Liver (tissue), 9 donors: Measurements from ENCODE around the gene UBXN7. TPM values are rescaled to one million over a fixed set of nuclear protein-coding genes. Genes with fewer than 3 reads are reported as not detected.

Source experiments
- DNase-seq: peaks from one replicate; pipeline ENCODE4 v3.0.0-alpha.2; 2017; ENCODE audit warnings: low spot score
- H3K27ac ChIP-seq, 2 donors: one replicate each; pipeline ENCODE4 v1.7.0; 2013; ENCODE audit warnings: inconsistent platforms in 2 of 2, low read length in 2 of 2, control low read depth in 1 of 2, low read depth in 1 of 2, mild to moderate bottlenecking in 1 of 2
- H3K27me3 ChIP-seq, 4 donors: one replicate each; pipeline versions ENCODE4 v1.6.1 to v1.7.0; 2013; ENCODE audit warnings: low read length in 3 of 4, inconsistent platforms in 1 of 4, mild to moderate bottlenecking in 1 of 4, moderate library complexity in 1 of 4; ENCODE audit not compliant: control insufficient read depth in 4 of 4, insufficient read depth in 4 of 4
- H3K36me3 ChIP-seq, 4 donors: one replicate each; pipeline versions ENCODE4 v1.6.1 to v1.7.0; 2013; ENCODE audit warnings: low read length in 3 of 4, mild to moderate bottlenecking in 3 of 4, low read depth in 1 of 4, moderate library complexity in 1 of 4; ENCODE audit not compliant: control insufficient read depth in 4 of 4, insufficient read depth in 3 of 4
- H3K4me1 ChIP-seq, 4 donors: one replicate each; pipeline versions ENCODE4 v1.6.1 to v1.7.0; 2013; ENCODE audit warnings: low read length in 3 of 4, mild to moderate bottlenecking in 3 of 4, moderate library complexity in 1 of 4; ENCODE audit not compliant: control insufficient read depth in 4 of 4, insufficient read depth in 4 of 4
- H3K4me3 ChIP-seq, 3 donors: one replicate each; pipeline versions ENCODE4 v1.6.1 to v1.7.0; 2013; ENCODE audit warnings: low read length in 3 of 3, control low read depth in 1 of 3, low read depth in 1 of 3, mild to moderate bottlenecking in 1 of 3
- H3K9ac ChIP-seq, 2 donors: one replicate each; pipeline ENCODE4 v1.7.0; 2013; ENCODE audit warnings: low read length in 2 of 2, mild to moderate bottlenecking in 2 of 2, moderate library complexity in 2 of 2, control low read depth in 1 of 2, low read depth in 1 of 2
- H3K9me3 ChIP-seq, 4 donors: one replicate each; pipeline versions ENCODE4 v1.6.1 to v1.7.0; 2013; ENCODE audit warnings: low read length in 3 of 4; ENCODE audit not compliant: control insufficient read depth in 4 of 4
- FOXA1 ChIP-seq: IDR thresholded peaks from 2 replicates; pipeline ENCODE4 v1.6.1; 2016; ENCODE audit warnings: antibody characterized with exemption
- GABPA ChIP-seq, 2 donors: IDR thresholded peaks in 1 of 2; conservative IDR thresholded peaks in 1 of 2; 2 replicates each; pipeline ENCODE4 v1.6.1; 2016; ENCODE audit warnings: antibody characterized with exemption in 2 of 2, mild to moderate bottlenecking in 1 of 2, moderate library complexity in 1 of 2
- HNF4G ChIP-seq: IDR thresholded peaks from 2 replicates; pipeline ENCODE4 v1.6.1; 2016; ENCODE audit warnings: antibody characterized with exemption
- JUND ChIP-seq, 2 donors: IDR thresholded peaks; 2 replicates each; pipeline ENCODE4 v1.6.1; 2016; ENCODE audit warnings: antibody characterized with exemption in 2 of 2
- MAX ChIP-seq: IDR thresholded peaks from 2 replicates; pipeline ENCODE4 v1.6.1; 2016; ENCODE audit warnings: antibody characterized with exemption
- RAD21 ChIP-seq, 2 donors: IDR thresholded peaks; 2 replicates each; pipeline ENCODE4 v1.6.1; 2016; ENCODE audit warnings: antibody characterized with exemption in 2 of 2, mild to moderate bottlenecking in 2 of 2
- REST ChIP-seq: IDR thresholded peaks from 2 replicates; pipeline ENCODE4 v1.6.1; 2016; ENCODE audit warnings: antibody characterized with exemption, mild to moderate bottlenecking
- TAF1 ChIP-seq: conservative IDR thresholded peaks from 2 replicates; pipeline ENCODE4 v1.6.1; 2016; ENCODE audit warnings: antibody characterized with exemption, mild to moderate bottlenecking
- YY1 ChIP-seq: IDR thresholded peaks from 2 replicates; pipeline ENCODE4 v1.6.1; 2016; ENCODE audit warnings: antibody characterized with exemption, mild to moderate bottlenecking
- WGBS: extraction: QIAGEN DNeasy Blood & Tissue Kit; methylation state at CpG from one replicate; pipeline ENCODE4 v1.1.7; 2013; 5-methylcytosine and 5-hydroxymethylcytosine counted together
- polyA plus RNA-seq, 2 donors: library from polyadenylated mRNA; stranded (reverse) in 1 of 2; unstranded in 1 of 2; fragments of 200-250 nt in 1 of 2; fragments of >200 nt in 1 of 2; fragmentation: Nextera tagmentation in 1 of 2; extraction: Ambion mirVana in 1 of 2; gene quantifications; one replicate each; pipeline versions ENCODE4 v1.2.1 to v1.2.3, GENCODE V29; 2013 to 2015
- total RNA-seq, 2 donors: library from RNA; depleted of rRNA; stranded (reverse); fragments of >200 nt; gene quantifications; one replicate each; pipeline ENCODE4 v1.2.3, GENCODE V29; 2014
- TF ChIP-seq, protein P1 (sequence below): IDR thresholded peaks from 2 replicates; pipeline ENCODE4 v1.6.1; 2016; ENCODE audit warnings: antibody characterized with exemption
- donor health status: healthy.
- donor health status: healthy.
- donor health status: healthy.
- donor health status: healthy.
- donor health status: healthy.

The UBXN7 gene
- total and polyA plus RNA-seq, 4 donors = 2.9 to 15.5 (median 7.7) TPM

DNA sequence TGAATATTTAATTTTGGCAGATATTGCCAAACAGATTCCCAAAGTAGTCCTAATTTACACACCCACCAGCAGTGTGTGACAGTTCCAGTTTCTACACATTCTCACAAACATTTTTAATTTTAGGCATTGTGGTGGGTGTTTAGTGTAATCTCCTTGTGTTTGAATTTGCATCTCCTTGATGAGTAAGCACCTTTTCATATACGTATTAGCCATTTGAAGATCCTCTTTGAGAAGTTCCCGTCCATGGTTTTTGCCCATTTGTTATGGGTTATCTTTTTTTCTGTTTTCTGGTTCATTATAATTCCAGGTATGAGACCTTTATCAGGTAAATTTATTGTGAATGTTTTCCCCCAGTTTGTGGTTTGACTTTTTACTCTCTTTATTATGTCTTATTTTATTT, 91.8 kb downstream of the UBXN7 start:
- no peaks in the 10 kb centered on the region for H3K4me1 ChIP-seq
- no peak for DNase-seq
- H3K27me3 ChIP-seq = no peaks in the 10 kb centered on the region
- H3K9me3 ChIP-seq = no peaks in the 10 kb centered on the region
- no peaks in the 10 kb centered on the region for H3K36me3 ChIP-seq
- 74% methylated on average over 2 of the region's 2 CpGs for WGBS
- no peak overlapping the region for H3K9ac ChIP-seq
- TF ChIP-seq YY1 = no peak
- TF ChIP-seq, protein P1, sequence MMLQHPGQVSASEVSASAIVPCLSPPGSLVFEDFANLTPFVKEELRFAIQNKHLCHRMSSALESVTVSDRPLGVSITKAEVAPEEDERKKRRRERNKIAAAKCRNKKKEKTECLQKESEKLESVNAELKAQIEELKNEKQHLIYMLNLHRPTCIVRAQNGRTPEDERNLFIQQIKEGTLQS = no peak
- no peak for TF ChIP-seq JUND (IDR thresholded peaks at IDR 0.05)
- TF ChIP-seq REST = no peak
- H3K27ac ChIP-seq = no peak overlapping the region
- H3K4me3 ChIP-seq = no peak overlapping the region

- TF ChIP-seq MAX (no peak), REST (no peak), HNF4G (no peak), FOXA1 (no peak), GABPA (IDR thresholded peaks at IDR 0.05 in 1 of 2, conservative IDR thresholded peaks at IDR 0.05 in 1 of 2) (no peak), TAF1 (no peak), RAD21 (IDR thresholded peaks at IDR 0.05) (no peak), JUND (IDR thresholded peaks at IDR 0.05) (no peak)
- TF ChIP-seq, protein P1 = no peak
- Histone ChIP-seq H3K9me3 (no peaks in the 10 kb centered on the region), H3K9ac (no peak overlapping the region), H3K4me1 (no peaks in the 10 kb centered on the region), H3K27me3 (no peaks in the 10 kb centered on the region), H3K36me3 (no peaks in the 10 kb centered on the region), H3K4me3 (no peak overlapping the region), H3K27ac (no peak overlapping the region)
- 92% methylated on average over 21 of the region's 21 CpGs for WGBS
- no peak for DNase-seq
Observed at GRCh38 chr3:196339493-196340254, 92.6 kb downstream of the UBXN7 start.
